Measurements from ENCODE around the gene TXNDC15. TPM values are rescaled to one million over a fixed set of nuclear protein-coding genes. Genes with fewer than 3 reads are reported as not detected.

The TXNDC15 gene
- total and polyA plus RNA-seq, 2 donors (not counting 1 experiment from before 2014, with no cell fraction given), result 65.9 to 132 TPM

GRCh38 chr5:134918861-134919260 is 44.7 kb downstream of the TXNDC15 start:
- TF ChIP-seq EZH2 (IDR thresholded peaks at IDR 0.05; ENCODE audit: low read length, missing control alignments) (no peak), CTCF (conservative IDR thresholded peaks at IDR 0.05 in 1 of 2, IDR thresholded peaks at IDR 0.05 in 1 of 2; ENCODE audit: low read depth in 1 of 2, low read length in 2 of 2) (no peak)
- no peaks in the 10 kb centered on the region for H3K9me3 ChIP-seq (ENCODE audit: control insufficient read depth, insufficient read depth, low read depth, low read length)
- H3K36me3 ChIP-seq (ENCODE audit: control insufficient read depth, insufficient read depth, low read length), result no peaks in the 10 kb centered on the region
- H4K20me1 ChIP-seq (ENCODE audit: control insufficient read depth, extremely low read depth, insufficient read depth, low read length), result no peaks in the 10 kb centered on the region
- H3K4me3 ChIP-seq (replicated peaks in 1 of 4; ENCODE audit: control extremely low read depth in 1 of 4, insufficient read depth in 1 of 4, low read depth in 3 of 4, low read length in 4 of 4), result no peak overlapping the region
- H2AFZ ChIP-seq (ENCODE audit: low read length), result no peak overlapping the region
- H3K9ac ChIP-seq (ENCODE audit: insufficient read depth, low read length), result no peak overlapping the region
- H3K4me2 ChIP-seq (ENCODE audit: extremely low read depth, insufficient read depth, low read length), result no peak overlapping the region
- H3K27me3 ChIP-seq (ENCODE audit: control insufficient read depth, insufficient read depth, low read length), result no peaks in the 10 kb centered on the region
- H3K27ac ChIP-seq (ENCODE audit: insufficient read depth, low read length), result no peak overlapping the region
- no peaks in the 10 kb centered on the region for H3K79me2 ChIP-seq (ENCODE audit: control insufficient read depth, insufficient read depth, low read length)
- DNase-seq (ENCODE audit: low read depth in 2 of 2), result no peak
- no peaks in the 10 kb centered on the region for H3K4me1 ChIP-seq (ENCODE audit: control insufficient read depth, extremely low read depth, insufficient read depth, low read length)

- H3K9me3 ChIP-seq (ENCODE audit: control insufficient read depth, insufficient read depth, low read depth, low read length), result no peaks in the 10 kb centered on the region
- no peaks in the 10 kb centered on the region for H3K4me1 ChIP-seq (ENCODE audit: control insufficient read depth, extremely low read depth, insufficient read depth, low read length)
- no peaks in the 10 kb centered on the region for H3K36me3 ChIP-seq (ENCODE audit: control insufficient read depth, insufficient read depth, low read length)
- no peak overlapping the region for H3K4me3 ChIP-seq (replicated peaks in 1 of 4; ENCODE audit: control extremely low read depth in 1 of 4, insufficient read depth in 1 of 4, low read depth in 3 of 4, low read length in 4 of 4)
- no peaks in the 10 kb centered on the region for H3K27me3 ChIP-seq (ENCODE audit: control insufficient read depth, insufficient read depth, low read length)
- H4K20me1 ChIP-seq (ENCODE audit: control insufficient read depth, extremely low read depth, insufficient read depth, low read length), result no peaks in the 10 kb centered on the region
- no peak for DNase-seq (ENCODE audit: low read depth in 2 of 2)
- TF ChIP-seq EZH2 (IDR thresholded peaks at IDR 0.05; ENCODE audit: low read length, missing control alignments), result no peak
- H3K79me2 ChIP-seq (ENCODE audit: control insufficient read depth, insufficient read depth, low read length), result no peaks in the 10 kb centered on the region
- H3K4me2 ChIP-seq (ENCODE audit: extremely low read depth, insufficient read depth, low read length), result no peak overlapping the region
- no peak overlapping the region for H3K9ac ChIP-seq (ENCODE audit: insufficient read depth, low read length)
- H2AFZ ChIP-seq (ENCODE audit: low read length), result no peak overlapping the region
- H3K27ac ChIP-seq (ENCODE audit: insufficient read depth, low read length), result no peak overlapping the region
These were observed 46.8 kb downstream of the TXNDC15 start for GRCh38 chr5:134920848-134921575.

GRCh38 chr5:134932508-134932907 is 58.3 kb downstream of the TXNDC15 start:
- Histone ChIP-seq H3K4me1 (ENCODE audit: control insufficient read depth, extremely low read depth, insufficient read depth, low read length) (no peaks in the 10 kb centered on the region), H3K9ac (ENCODE audit: insufficient read depth, low read length) (no peak overlapping the region), H3K36me3 (ENCODE audit: control insufficient read depth, insufficient read depth, low read length) (no peaks in the 10 kb centered on the region), H3K79me2 (ENCODE audit: control insufficient read depth, insufficient read depth, low read length) (no peaks in the 10 kb centered on the region), H3K27ac (ENCODE audit: insufficient read depth, low read length) (no peak overlapping the region), H3K27me3 (ENCODE audit: control insufficient read depth, insufficient read depth, low read length) (no peaks in the 10 kb centered on the region), H3K9me3 (ENCODE audit: control insufficient read depth, insufficient read depth, low read depth, low read length) (no peaks in the 10 kb centered on the region), H2AFZ (ENCODE audit: low read length) (no peak overlapping the region), H3K4me2 (ENCODE audit: extremely low read depth, insufficient read depth, low read length) (no peak overlapping the region), H3K4me3 (replicated peaks in 1 of 4; ENCODE audit: control extremely low read depth in 1 of 4, insufficient read depth in 1 of 4, low read depth in 3 of 4, low read length in 4 of 4) (no peak overlapping the region), H4K20me1 (ENCODE audit: control insufficient read depth, extremely low read depth, insufficient read depth, low read length) (no peaks in the 10 kb centered on the region)
- TF ChIP-seq EZH2 (IDR thresholded peaks at IDR 0.05; ENCODE audit: low read length, missing control alignments), result no peak
- TF ChIP-seq CTCF (conservative IDR thresholded peaks at IDR 0.05 in 1 of 2, IDR thresholded peaks at IDR 0.05 in 1 of 2; ENCODE audit: low read depth in 1 of 2, low read length in 2 of 2), result no peak
- no peak for DNase-seq (ENCODE audit: low read depth in 2 of 2)
